Limb (tissue), 2 donors: ENCODE results near the gene IRS1.

Experiments used
- DNase-seq, 2 donors: peaks; one replicate each; pipeline ENCODE4 v3.0.0-alpha.2; 2016; ENCODE audit errors: extremely low spot score in 2 of 2

The IRS1 gene

DNA sequence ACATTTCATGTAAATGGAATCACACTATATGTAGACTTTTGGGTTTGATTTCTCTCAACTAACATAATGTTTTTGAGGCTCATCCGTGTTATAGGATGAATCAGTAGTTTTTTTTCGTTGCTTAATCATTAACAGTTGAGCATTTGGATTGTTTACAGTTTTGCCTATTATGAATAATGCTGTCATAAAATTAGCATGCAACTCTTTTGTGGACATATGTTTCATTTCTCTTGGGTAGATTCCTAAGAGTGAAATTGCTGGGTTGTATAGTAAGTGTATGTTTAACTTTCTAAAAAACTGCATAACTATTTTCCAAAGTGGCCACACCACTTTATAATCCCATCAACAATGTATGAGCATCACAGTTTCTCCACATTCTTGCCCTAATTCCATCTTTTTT lies 28.6 kb upstream of the IRS1 start:
- DNase-seq: no peak

- DNase-seq: no peak
Measured at GRCh38 chr2:226825056-226825455, 25.4 kb upstream of the IRS1 start.

DNA sequence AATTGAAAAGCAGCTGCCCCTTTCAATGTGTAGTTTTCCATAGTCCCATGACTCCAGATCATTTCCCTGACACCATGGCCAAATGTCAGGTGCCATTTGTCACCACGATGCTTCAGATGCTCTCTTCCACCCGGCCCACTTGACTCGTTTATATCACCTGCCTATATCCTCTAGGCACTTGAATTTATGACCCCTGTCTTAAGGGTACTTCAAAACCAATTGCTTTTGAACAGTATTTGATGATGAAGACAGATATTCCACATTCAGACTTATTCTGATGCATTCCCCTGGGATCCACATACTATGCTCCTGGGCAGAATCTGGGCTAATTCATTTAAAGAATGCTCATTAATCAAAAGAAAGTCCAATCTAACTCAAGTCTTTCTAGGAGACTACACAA lies 19.3 kb upstream of the IRS1 start:
- no peak for DNase-seq

DNA sequence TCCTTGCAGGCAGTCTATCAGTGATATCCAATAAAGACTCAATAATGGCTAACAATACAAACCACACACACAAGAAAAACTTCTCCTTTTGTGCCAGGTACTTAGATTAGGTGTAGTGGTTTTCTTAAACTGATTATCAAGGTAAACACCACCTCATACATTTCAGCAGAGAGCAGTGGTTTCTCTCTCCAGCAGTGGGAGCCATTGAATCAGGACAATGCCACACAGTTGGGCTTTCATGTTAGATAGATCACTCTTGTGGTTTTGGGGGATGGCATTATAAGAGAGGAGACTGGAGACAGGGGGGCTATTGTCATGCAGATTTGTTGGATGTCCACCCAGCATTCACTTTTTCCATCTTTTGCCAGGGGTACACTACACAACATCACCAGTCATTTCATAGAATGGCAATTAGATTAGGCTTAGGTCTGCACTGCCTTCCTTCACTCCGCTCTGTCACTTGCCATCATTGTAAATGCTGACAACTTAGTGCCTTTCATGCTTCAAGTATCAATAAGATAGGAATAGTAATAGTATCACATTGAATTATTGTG lies 13.6 kb upstream of the IRS1 start:
- no peak for DNase-seq

DNA sequence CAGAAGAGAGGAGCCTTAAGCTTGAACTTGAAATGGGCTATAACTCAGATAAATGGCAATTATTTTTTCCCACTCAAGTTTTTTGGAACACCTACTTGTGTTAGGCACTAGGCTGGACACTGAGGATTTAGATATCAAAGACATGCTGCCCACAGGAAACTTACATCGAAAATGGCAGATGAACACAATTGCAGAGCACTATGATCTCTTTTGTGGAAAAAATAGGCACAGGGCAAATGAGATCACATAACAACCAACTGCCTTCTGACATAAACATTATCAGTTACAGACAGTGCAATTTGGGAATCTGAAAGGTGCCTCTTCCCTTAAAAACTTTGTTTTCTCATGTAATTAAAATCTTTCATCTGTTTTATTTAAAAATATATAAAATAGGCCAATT lies 3.8 kb upstream of the IRS1 start:
- no peak for DNase-seq

DNA sequence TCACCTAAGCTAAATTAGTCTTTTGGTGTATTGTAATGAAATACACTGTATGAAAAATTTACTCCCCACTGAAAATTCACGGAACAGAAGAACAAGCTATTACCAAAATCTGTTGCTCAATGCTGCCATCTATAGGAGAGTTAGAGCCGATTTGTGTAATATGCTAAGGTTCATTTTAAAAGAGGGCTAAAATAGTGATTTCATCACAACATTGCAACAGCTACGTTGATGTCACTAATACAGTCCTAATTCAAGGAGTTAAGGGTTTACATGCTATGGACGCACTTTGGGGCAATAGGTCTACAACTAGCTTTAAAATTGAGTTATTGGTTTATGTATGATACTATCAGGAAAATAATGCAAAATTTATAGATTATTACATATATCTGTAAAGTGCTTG lies 3.0 kb upstream of the IRS1 start:
- peak in 1 of 2 donors; percentile 82 for DNase-seq

- DNase-seq: peak in 1 of 2 donors; percentile 93
Measured at GRCh38 chr2:226800941-226801784, 1.5 kb upstream of the IRS1 start.

DNA sequence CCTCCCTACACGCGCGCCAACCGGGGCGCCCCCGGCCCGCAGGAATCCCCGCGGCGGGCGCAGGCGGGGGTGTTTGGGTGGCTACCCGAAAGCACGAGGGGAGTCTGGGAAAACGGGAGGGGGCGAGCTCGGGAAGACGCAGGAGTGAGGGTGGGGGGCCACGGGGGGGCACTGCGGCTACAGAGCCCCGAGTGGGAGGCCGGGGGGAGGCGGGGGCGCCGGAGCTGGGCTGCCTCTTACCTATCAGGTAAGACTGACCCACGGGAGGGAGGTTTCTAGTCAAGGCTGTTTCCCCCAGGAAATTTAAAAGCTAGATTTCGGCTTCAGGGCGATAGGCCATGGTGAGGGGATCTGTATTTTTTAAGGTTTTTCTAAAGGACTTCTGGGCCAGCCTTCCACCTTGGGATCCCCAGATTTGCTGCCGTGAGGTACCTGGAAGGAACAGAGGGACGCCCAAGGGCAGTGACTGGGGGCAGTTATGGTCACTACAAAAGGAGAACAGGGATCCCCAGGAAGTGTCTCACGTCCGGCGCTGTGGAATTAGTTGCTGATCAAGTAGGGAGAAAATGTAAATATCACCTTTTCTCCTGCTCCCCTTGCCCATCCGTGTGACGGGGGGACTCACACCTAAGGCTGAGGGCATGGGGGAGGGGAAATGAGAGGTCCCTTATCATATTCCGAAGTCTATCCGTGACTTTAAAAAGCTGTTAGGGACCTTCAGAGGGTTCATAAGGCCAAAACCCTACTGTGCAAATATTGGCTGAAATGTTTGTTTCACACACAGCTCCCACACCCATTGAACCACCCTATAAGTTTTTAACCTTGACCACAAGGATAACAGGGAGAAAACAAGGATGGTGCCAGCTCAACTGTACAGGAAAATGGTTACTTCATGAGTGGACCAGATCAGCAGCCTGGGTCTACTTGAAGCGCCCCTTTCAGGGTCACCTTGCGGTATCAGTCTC lies 638 bp upstream of the IRS1 start:
- no peak for DNase-seq

DNA sequence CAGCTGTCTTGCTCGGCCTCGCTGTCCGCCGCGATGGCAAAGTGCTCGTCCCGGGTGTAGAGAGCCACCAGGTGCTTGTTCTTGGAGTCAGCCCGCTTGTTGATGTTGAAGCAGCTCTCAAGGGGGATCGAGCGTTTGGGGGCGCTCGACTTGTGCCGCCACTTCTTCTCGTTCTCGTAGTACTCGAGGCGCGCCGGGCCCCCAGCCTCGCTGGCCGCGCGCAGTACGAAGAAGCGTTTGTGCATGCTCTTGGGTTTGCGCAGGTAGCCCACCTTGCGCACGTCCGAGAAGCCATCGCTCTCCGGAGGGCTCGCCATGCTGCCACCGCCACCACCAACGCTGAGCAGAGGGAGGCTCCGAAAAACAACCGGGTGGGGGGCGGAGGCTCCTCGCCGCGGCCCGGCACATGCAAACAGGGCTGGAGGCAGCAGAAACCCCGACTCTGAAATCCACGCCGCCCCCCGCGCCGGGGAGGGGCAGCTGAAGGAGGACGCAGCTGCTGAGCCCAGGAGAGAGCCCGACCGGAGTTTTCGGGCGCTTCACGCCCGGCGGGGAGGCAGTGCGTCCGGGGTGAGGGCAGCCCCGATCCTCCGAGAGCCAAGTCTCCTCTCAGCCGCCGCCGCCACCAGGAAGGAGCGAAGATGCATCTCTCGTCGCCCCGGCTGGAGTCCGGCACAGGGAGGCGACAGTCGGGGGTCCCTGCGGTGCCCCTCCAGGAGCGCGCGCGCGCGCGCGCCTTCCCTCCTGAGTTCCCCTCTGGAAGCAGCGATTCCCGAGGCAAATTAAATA lies 1.0 kb downstream of the IRS1 start:
- peak in 1 of 2 donors; percentile 85 for DNase-seq

GRCh38 chr2:226797989-226798421 lies 1.6 kb downstream of the IRS1 start:
- no peak for DNase-seq

DNA sequence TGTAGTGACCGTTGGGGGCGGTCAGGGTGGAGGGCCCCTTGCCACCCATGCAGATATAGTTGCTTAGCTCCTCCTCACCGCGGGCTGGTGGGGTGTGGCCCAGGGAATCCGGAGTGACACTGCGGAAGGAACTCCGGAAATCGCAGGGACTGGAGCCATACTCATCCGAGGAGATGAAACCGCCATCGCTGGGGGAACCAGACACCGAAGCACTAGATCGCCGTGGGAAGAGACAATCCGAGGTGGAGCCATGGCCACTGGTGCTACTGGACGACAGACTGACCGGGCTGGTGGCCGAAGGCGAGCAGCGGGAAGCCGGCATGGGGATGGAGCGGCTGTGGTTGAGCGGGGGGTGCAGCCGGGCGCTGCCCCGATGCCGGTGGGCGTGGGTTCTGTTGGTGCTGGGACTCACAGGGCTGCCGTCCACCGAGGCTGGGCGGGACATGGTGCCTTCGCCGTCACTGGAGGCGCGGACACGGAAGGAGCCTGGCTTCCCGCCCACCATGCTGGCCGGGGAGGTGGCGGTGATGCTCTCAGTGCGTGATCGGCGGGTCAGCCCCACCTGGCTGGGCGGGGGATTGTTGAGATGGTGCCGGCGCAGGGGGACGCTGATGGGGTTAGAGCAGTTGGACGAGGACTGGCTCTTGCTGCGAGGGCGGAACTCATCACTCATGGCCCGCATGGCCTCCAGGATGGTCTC lies 2.2 kb downstream of the IRS1 start:
- peak in 1 of 2 donors; percentile 46 for DNase-seq

DNA sequence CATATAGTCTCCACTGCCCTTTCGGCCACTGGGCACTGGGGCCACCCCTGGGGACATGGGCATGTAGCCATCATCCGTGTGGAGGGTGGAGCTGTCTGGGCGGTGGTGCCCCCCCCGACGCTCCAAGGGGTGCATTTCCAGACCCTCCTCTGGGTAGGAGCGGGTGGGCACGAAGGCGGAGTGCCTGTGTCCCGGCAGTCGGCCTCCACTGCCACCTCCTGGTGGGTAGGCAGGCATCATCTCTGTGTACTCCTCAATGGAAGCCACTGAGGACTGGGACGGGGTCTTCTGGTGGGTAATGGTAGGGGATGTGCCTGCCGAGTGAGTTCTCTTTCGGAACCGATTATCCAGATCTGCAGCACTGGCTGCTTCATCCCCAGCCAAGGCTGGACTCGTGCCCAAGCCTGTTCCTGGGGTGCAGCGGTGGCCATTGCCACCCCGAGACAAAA lies 2.8 kb downstream of the IRS1 start:
- peak in 1 of 2 donors; percentile 46 for DNase-seq

- peak in 1 of 2 donors; percentile 30 for DNase-seq
Measured at GRCh38 chr2:226796012-226796839, 3.4 kb downstream of the IRS1 start.

DNA sequence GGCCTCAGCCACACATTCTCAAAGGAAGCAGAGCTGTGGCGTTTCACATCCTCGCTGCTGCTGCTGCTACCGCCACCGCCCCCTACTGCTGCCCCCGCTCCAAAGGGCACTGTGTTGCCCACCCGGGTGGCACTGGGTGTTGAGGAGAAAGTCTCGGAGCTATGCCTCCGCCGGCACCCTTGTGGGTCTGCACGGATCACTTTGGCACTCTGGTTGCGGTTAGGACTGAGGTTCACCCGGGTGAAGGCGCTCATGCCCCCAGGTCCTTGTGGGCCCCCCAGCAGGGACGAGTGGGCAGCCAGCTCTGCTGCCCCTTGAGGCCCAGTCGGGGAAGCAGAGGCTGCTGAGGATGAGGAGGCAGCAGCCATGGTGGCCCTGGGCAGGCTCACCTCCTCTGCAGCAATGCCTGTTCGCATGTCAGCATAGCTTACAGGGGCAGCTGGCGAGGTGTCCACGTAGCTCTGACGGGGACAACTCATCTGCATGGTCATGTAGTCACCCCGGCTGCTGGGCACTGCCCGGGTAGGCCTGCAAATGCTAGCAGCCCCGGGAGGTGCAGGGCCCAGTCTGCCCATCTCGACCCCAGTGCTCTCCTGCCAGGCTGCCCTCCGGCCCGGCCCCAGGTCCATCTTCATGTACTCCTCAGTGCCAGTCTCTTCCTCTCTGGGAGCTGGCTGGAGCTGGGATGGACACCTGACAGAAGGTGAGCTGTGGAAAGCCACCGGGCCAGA lies 4.2 kb downstream of the IRS1 start:
- DNase-seq: peak in 1 of 2 donors; percentile 33

DNA sequence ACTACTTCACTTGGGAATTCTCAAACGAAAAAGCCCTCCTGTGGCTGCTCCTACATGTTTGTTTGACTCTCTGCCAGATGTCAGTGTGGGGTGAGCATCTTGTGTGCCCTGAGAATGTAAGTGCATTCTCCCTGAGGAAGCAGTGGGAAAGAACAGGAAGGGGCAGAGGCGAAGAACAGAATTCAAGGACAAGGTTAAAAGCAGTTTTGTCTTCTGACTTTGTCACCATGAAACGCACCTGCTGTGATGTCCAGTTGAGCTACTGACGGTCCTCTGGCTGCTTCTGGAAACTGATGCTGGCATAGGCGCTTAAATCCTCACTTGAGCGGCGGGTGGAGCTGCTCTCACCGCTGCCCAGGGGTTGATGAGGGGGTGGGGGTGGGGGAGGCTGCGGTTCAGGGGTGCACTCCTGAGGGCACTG lies 4.9 kb downstream of the IRS1 start:
- DNase-seq: peak in 1 of 2 donors; percentile 32

DNA sequence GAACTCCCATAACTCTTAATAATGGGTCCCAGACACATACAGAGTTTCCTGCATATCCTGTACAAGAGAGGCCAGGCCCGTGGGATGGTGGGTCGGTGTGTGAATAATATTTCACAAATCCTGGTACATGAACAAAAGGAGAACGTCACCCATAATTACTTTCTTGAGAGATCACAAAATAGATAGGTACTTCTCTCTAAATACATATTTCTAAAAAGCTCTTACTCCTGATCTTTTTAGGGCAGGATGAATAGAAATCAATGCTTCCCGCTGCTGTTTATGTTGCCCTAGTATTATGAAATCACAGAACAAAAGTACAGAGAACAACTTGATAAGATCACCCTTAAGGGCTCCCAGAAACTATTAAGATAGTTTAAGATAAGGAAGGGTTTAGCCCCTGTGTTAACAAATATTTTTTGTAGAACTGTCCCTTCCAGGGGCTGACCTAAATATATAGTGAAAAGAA lies 5.4 kb downstream of the IRS1 start:
- DNase-seq: no peak

- DNase-seq: no peak
Measured at GRCh38 chr2:226793646-226794045, 6.0 kb downstream of the IRS1 start.

DNA sequence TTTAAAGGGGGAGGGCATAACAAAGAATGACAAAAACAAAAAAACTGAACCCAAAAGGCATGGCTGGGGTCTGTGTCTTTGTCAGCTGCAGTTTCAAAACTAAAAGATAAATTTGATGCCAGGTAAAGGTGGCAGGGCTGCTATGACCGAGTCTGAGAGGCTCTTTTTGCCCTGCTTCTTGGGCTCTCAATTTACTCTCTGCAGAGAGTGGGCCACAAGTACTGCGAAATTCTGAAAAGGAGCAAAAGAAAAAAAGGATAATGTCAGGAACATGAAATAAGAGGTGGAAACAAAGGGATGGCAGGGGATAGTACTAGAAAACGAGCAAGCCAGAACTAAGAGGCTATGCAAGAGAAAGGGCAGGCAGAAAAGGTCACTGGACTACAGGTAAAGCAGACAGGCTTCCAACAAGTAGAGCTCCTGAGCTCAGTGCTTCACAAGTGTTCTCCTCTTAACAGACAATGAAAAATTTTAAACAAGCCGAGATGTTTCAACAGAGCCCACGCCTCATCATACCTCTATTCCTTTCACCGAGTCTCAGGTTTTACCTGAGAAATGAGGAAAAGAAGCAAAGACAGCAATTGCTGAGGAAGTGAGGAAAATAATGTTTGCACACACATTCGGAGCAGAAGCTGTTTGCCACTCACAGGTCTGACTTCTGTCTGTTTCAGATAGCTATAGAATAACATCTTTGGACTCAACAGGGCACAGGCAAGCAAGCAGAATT lies 7.3 kb downstream of the IRS1 start:
- no peak for DNase-seq
